ENCODE measurements around the gene OR1J1. TPM values are rescaled to one million over a fixed set of nuclear protein-coding genes. Genes with fewer than 3 reads are reported as not detected.
A peak's percentile ranks its signal among the peaks of the same experiment; 100 is the strongest.

Gene OR1J1
- polyA plus RNA-seq, 1 experiment = not detected

GRCh38 chr9:122477346-122477745 is 380 bp downstream of the OR1J1 start:
- no peaks in the 10 kb centered on the region for H3K27me3 ChIP-seq (ENCODE audit: control insufficient read depth, insufficient read depth, low read length)
- TF ChIP-seq, protein P1, sequence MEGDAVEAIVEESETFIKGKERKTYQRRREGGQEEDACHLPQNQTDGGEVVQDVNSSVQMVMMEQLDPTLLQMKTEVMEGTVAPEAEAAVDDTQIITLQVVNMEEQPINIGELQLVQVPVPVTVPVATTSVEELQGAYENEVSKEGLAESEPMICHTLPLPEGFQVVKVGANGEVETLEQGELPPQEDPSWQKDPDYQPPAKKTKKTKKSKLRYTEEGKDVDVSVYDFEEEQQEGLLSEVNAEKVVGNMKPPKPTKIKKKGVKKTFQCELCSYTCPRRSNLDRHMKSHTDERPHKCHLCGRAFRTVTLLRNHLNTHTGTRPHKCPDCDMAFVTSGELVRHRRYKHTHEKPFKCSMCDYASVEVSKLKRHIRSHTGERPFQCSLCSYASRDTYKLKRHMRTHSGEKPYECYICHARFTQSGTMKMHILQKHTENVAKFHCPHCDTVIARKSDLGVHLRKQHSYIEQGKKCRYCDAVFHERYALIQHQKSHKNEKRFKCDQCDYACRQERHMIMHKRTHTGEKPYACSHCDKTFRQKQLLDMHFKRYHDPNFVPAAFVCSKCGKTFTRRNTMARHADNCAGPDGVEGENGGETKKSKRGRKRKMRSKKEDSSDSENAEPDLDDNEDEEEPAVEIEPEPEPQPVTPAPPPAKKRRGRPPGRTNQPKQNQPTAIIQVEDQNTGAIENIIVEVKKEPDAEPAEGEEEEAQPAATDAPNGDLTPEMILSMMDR (IDR thresholded peaks at IDR 0.05; ENCODE audit: low read depth, low read length) = no peak
- CTCF ChIA-PET = interaction anchor here (1.3 to 1.6 kb wide), 2 partner anchors 12 to 21 kb away, joined by 3 to 7 read pairs; no protein-coding TSS in a partner anchor
- H3K27ac ChIP-seq (ENCODE audit: low read depth, low read length) = no peak overlapping the region
- no peak for DNase-seq (ENCODE audit: low read depth, low spot score)
- no peak overlapping the region for H3K4me3 ChIP-seq (ENCODE audit: low read depth, low read length)
- POLR2A ChIA-PET = no interaction called here
- H3K9me3 ChIP-seq (ENCODE audit: control insufficient read depth, insufficient read depth, low read length) = no peaks in the 10 kb centered on the region

GRCh38 chr9:122475717-122476116 is 2.0 kb downstream of the OR1J1 start:
- TF ChIP-seq, protein P1 (IDR thresholded peaks at IDR 0.05; ENCODE audit: low read depth, low read length) = no peak
- no peak for DNase-seq (ENCODE audit: low read depth, low spot score)
- no peaks in the 10 kb centered on the region for H3K9me3 ChIP-seq (ENCODE audit: control insufficient read depth, insufficient read depth, low read length)
- ChIA-PET POLR2A (no interaction called here), CTCF (interaction anchor here (1.1 to 1.4 kb wide), 3 partner anchors 22 to 377 kb away, joined by 3 read pairs; no protein-coding TSS in a partner anchor)
- no peak overlapping the region for H3K27ac ChIP-seq (ENCODE audit: low read depth, low read length)
- H3K27me3 ChIP-seq (ENCODE audit: control insufficient read depth, insufficient read depth, low read length) = no peaks in the 10 kb centered on the region
- no peak overlapping the region for H3K4me3 ChIP-seq (ENCODE audit: low read depth, low read length)

DNA sequence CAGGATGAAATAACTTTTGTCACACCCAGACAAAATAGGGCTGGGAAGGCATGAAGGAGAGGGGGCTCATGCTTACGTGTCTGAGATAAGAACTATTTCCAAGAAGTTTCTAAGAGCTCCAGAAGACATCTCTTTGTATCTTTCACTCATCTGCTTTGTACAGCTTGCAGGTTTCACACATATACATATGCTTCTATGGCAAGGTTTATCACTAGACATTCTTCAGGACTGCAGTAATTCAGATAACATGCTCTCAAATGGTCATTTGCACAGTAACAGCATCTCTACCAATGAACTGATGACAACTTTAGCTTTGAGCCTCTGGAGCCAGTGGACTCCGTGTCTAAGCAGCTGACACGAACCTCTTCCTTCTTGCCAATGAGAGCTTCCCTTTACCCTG is 3.2 kb downstream of the OR1J1 start:
- no peak for DNase-seq (ENCODE audit: low read depth, low spot score)
- Histone ChIP-seq H3K9me3 (ENCODE audit: control insufficient read depth, insufficient read depth, low read length) (no peaks in the 10 kb centered on the region), H3K27ac (ENCODE audit: low read depth, low read length) (no peak overlapping the region), H3K4me3 (ENCODE audit: low read depth, low read length) (no peak overlapping the region), H3K27me3 (ENCODE audit: control insufficient read depth, insufficient read depth, low read length) (no peaks in the 10 kb centered on the region)
- ChIA-PET POLR2A (no interaction called here), CTCF (interaction anchor here (0.7 to 1.1 kb wide), 2 partner anchors 9 to 23 kb away, joined by 3 read pairs; no protein-coding TSS in a partner anchor)
- TF ChIP-seq, protein P1 (IDR thresholded peaks at IDR 0.05; ENCODE audit: low read depth, low read length) = no peak

DNA sequence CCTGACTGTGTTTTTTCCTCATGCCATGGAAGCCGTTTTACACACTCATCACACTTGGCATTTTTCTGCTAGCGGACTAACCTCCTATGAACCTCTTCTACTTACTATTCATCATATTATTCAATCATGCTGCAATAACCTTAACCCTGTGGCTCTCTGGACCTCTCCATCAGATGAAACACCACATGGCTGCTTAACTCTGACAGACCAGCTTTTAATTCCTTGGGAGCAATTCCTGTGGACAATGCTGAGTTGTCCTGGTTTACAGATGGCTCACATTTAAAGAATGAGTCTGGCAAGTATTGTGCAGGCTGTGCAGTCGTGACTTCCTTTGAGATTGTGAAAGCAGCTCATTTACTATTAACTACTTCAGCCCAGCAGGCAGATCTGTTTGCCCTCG is 9.0 kb downstream of the OR1J1 start:
- peak overlapping the region; percentile 40 for H3K27ac ChIP-seq (ENCODE audit: low read depth, low read length)
- H3K4me3 ChIP-seq (ENCODE audit: low read depth, low read length) = no peak overlapping the region
- no peaks in the 10 kb centered on the region for H3K27me3 ChIP-seq (ENCODE audit: control insufficient read depth, insufficient read depth, low read length)
- peak; percentile 38 for DNase-seq (ENCODE audit: low read depth, low spot score)
- TF ChIP-seq, protein P1 (IDR thresholded peaks at IDR 0.05; ENCODE audit: low read depth, low read length) = no peak
- H3K9me3 ChIP-seq (ENCODE audit: control insufficient read depth, insufficient read depth, low read length) = no peaks in the 10 kb centered on the region
- CTCF ChIA-PET = interaction anchor here (1.3 to 1.5 kb wide), 2 partner anchors 30 to 342 kb away, joined by 4 to 8 read pairs; no protein-coding TSS in a partner anchor
- POLR2A ChIA-PET = no interaction called here

- Histone ChIP-seq H3K4me3 (ENCODE audit: low read depth, low read length) (no peak overlapping the region), H3K9me3 (ENCODE audit: control insufficient read depth, insufficient read depth, low read length) (no peaks in the 10 kb centered on the region), H3K27ac (ENCODE audit: low read depth, low read length) (no peak overlapping the region), H3K27me3 (ENCODE audit: control insufficient read depth, insufficient read depth, low read length) (no peaks in the 10 kb centered on the region)
- TF ChIP-seq, protein P1 (IDR thresholded peaks at IDR 0.05; ENCODE audit: low read depth, low read length) = no peak
- ChIA-PET POLR2A (no interaction called here), CTCF (interaction anchor here (1.2 kb wide), 1 partner anchor 25 kb away, joined by 3 read pairs; no protein-coding TSS in a partner anchor)
- no peak for DNase-seq (ENCODE audit: low read depth, low spot score)
Observed at GRCh38 chr9:122466456-122466855, 11.3 kb downstream of the OR1J1 start.

Measured in AG04450 (cell line).